Measurements from ENCODE around the gene KIF3C.
A peak's percentile ranks its signal among the peaks of the same experiment; 100 is the strongest.
"Not testable (repeated sequence)": the region's sequence is repeated elsewhere in the genome, so short reads cannot be mapped to it uniquely, and the experiment has no call there.

Gene KIF3C

DNA sequence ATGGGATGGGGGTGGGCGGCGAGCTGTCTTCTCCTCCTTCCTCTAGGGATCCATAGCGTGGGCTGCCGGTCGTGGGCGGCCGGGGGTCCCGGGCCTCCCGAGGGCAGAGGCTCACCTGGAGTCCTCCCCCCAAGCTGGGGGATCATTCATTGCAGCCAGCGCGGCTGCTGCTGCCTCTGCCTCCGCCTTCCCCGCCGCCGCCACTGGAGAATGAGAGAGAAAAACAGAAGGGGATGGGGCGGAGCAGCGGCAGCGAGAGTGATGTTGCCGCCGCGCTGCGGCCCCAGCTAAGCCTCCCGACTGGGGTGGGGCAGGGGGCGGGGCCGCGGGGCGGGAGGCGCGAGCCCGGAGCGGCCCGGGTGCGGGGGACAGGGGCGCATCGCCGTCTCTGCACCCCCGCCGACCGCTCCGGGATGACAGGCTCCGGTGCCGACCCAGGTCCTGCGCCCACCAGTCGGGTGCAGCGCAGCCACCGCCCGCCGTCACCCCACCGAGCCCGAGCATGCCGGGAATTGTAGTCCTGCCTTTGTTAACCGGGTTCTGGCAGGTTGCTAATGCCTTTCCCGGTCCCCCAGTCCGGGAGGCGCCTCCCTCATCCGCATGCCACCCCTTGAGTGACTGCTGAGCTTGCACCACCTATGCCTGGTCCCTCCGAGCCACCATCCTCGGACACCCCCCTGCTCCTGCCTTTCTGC lies at the start of gene KIF3C:
KIF3C (minus strand) TSS at position 225 of the 695 bp plus-strand sequence. CDS start 580 bp downstream, outside the sequence.
- peak; percentile 84 for DNase-seq

DNA sequence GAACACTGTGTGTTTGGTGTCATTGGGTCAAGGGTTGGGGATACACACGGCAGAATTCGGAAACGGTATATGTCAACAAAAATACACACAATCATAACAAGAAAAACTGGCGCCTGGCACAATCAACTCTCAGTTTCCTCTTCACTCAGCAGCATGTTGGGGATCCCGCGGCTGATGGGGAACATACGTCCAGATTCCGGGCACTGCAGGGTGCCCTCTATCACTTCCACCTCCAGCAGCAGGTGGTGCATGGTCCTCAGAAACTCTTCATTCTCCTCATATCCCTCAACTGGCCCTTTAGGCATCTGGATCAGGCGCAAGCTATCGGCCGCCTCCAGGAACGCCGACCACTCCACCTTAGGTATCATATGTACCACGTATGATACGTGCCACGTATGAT lies 45.8 kb upstream of the KIF3C start:
- not testable (repeated sequence) for DNase-seq

DNA sequence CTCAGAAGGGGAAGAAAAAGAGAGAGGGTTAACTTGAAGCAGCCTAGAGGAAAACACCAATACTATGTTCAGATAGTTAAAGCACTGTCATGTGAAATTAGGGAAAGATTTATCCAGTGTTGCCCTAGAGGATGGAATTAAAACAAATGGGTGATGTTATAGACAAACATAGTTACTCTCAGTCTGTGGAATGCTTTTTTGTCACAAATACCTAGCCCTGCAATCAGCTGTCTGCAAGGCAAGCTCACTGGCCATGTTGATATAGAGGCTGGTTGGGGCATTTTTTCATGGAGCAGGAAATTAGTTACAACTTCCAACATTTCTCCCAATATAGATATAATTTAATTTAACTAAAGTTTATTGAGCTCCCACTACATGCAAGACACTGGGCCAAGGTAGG lies 43.2 kb upstream of the KIF3C start:
- no peak for DNase-seq

DNA sequence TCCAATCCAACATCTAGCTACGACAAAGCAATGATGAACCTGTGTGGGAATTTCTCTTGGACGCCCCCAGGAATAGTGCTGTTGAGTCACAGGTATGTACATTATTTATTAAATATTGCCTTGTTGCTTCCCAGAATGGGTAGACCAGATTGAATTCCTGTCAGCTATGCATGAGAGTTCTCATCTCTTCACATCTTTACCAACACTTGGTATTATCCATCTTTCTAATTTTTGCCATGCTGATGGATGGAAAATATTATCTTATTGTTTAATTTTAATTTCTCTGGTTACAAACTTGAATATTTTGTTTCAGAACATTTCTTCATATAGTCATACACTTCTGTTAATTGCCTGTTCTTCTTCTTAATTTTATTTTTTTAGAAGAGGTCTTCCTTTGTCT lies 42.0 kb upstream of the KIF3C start:
- DNase-seq, result no peak

DNA sequence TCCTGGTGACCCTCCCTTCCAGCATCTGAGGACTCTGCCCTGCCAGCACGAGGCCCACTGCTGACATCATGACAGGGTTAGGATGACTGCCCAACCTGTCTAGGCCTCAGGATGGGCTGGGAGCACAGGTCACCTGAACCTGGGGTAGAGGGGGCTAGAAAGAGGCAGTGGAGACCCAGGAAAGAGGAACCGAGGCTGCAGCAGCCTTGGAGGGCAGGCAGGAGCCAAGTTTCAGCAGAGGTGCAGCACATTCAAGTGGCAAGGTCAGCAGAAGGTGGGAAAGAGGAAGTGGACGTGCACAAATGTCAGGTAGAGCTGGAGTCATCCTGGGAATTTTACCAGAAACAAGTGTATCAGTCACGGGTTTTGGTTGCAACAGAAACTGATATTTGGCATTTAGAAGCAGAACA lies 37.9 kb upstream of the KIF3C start:
- no peak for DNase-seq

DNA sequence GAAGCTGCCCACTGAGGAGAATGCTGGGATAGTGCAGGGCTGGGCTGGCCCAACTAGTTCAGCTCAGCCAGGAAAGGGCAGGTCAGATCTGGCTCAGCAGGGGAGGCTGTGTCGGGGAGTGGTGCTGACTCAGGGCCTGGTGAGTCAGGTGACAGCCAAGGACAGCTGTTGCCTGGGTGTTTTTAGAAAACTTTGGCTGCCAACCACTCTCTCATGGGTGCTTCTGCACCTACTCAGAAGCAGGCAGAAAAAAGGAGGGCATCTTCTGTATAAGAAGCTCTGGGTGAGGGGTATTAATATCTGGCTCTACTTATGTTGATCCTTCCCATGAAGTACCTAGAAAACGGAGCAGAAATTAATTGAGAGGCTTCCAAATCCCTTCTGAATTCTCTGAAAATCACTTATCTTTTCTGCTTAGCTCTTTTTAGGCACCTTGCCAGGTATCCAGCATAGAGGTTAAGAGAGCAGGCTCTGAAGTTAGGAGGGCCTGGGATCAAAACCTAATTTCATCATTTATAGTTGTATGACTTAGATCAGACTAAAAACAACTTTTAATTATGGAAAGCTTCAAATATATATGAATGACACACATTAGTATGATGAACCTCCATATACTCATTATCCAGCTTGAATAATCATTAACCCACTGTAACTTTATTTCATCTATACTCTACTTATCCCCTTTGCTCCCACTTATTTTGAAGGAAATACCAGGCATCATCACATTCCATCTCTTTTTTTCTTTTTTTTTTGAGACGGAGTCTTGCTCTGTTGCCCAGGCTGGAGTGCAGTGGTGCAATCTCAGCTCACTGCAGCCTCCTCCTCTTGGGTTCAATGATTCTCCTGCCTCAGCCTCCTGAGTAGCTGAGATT lies 36.1 kb upstream of the KIF3C start:
- peak; percentile 21 for DNase-seq

DNA sequence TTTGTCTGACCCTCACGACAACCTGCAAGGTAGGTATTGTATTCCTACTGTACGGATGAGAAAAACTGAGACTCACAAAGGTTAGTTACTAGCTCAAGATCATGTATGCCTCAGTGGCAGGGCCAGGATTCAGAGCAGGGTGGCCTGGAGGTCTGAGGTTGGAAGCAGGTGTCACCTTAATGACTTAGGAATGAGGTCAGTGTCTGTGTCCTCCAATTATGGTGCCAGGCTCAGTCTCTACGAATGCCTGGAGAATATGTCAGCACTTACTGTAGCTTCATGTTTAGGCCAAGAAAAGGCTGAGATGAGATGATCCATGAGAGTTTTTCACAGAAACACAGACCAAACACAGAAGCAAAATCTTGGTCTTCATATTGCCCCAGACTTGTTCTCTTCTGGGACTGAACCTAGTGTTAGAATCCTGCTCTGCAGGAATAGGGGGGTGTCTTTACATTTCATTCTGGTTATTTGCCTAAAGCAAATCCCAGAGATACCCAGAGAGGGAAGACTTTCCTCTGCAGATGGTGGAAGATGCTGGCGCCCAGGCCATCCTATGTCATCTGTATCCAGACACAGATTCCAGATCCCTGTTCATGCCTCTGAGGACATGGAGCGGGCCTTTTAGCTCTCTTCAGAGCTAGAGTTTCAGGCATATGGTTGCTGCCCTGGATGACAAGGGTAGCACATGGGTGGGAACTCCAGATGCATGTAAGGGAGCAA lies 35.3 kb upstream of the KIF3C start:
- DNase-seq, result no peak

DNA sequence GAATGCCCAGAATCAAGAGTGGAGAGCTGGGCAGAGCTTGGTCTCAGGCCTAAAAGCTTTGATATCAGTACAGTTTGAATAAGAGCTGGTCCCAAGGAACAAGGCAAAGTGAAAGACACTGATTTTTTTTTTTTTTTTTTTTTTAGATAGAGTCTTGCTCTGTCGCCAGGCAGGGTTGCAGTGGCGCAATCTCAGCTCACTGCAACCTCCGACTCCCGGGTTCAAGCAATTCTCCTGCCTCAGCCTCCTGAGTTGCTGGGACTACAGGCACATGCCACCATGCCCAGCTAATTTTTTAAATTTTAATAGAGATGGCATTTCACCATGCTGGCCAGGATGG lies 34.4 kb upstream of the KIF3C start:
- DNase-seq, result not testable (repeated sequence)

DNA sequence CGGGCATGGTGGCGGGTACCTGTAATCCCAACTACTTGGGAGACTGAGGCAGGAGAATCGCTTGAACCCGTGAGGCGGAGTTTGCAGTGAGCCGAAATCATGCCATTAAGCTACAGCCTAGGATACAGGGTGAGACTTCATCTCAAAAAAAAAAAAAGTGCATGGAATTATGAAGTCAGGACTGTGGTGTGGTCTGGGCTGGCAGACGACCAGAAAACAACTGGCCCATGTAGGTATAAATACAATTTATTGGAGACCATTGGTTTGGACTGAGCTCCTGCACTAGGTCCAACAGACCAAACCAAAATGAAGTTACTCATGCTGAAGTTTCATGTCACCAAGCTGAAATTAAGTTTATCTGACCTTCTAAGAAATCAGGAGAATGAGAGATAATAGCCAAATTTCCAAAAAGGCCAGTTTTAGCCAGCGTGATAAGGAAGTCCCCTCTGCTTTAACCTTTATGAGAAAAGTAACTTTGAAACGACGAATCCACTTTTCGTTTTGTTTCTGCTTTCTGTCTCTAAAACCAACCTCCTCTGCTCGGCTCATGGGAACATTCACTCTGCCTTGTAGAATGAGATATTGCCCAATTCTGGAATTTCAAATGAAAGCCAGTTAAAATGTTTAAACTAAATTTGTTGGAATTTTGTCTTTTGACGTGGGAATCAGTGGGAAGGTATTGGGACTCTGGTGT lies 33.9 kb upstream of the KIF3C start:
- no peak for DNase-seq

DNA sequence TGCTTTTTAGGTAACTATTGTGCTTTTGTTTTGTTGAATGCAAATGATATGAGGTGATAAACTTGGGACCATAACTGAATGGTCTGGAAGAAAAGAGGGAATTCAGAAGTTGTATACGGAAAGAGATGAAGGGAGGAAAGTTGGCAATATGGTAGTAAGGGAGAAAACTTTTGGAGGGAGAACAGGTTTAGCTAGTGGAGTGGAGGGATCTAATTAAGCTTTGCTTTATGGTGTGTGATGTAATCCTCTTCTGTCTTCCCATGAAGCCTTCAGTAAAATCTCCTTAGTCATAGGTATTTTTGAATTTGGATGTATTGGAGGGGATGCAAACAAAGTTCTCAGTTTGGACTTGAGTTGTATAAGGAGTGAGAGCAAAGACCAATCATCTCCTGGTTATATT lies 31.4 kb upstream of the KIF3C start:
- no peak for DNase-seq

DNA sequence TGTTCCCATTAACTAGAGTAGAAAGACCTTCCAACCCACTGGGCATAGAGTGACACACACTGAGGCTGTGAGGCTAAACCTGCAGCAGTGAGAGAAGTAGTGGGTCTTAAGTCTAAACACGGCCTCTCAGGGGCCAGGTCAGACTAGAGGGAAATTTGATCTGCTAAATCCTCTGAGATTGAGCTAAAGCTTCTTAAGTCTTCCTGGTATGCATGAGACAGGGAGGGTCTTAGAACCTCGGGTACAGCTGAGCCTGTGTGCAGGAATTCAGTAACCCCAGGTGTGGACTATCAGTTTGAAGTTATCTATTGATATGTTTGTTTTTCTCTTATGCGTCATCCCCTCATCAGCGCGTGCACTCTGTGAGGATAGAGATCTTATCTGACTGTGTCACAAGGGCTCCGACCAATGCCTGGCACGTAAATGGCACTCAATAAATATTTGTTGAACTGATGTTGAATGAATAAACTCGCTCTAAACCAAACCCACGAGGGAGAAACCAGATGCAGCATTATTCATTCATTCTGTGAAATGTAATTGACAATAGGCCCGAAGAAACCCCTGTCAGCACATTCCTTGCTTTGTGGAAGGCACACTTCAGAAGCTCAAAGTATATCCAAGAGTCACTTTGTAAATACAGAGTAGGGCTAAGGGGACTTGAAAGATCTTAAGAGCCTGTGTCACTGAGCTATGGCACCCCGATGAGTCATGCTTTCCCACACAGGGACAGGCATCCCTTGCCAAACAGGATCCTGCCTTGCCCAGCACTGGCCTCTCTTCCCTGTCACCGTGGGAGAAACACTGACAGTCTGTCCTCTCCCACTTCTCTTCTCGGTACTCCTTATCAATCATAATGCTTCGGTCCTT lies 29.9 kb upstream of the KIF3C start:
- DNase-seq, result no peak

DNA sequence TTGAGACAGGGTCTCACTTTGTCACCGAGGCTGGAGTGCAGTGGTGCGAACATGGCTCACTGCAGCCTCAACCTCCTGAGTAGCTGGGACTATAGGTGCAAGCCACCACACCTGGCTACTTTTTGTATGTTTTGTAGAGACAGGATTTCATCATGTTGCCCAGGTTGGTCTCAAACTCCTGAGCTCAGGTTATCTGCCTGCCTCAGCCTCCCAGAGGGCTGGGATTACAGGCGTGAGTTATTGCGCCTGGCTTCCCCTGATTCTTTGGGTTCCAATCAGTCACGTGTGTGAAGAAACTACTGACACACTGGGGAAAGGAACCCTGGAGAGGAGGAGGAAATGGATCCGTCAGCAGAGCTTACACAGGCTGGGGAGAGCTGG lies 29.3 kb upstream of the KIF3C start:
- no peak for DNase-seq

DNA sequence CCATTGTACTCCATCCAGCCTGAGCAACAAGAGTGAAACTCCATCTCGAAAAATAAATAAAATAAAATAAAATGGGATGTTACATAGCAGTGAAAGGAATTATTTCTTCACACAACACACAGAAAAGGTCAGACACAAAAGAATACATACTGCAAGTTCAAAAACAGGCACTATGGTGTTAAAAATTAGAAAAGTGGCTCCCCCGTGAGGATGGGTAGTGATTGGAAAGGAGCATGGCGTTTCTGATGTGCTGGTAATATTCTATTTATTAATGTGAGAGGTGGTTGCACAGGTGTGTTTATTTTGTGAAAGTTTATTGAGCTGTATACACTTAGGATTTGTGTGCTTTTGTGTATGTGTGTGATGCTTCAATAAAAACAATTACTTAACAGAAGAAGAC lies 28.6 kb upstream of the KIF3C start:
- DNase-seq, result no peak

DNA sequence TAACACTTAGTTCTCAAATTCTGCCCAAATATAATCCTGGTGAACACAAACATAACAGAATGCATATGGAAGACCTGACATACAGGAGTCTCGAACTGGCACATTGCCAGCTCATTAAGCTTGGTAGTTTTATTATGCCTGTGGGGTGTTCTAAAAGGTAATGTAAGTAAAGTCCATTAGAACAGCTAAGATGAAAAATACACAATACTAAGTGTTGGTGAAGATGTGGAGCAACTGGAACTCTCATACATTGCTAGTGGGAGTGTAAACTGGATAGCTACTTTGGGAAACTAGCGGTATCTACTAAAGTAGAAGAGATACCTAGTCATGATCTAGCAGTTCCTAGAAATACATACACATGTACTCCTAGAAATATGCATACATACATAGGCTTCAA lies 27.3 kb upstream of the KIF3C start:
- DNase-seq, result no peak

DNA sequence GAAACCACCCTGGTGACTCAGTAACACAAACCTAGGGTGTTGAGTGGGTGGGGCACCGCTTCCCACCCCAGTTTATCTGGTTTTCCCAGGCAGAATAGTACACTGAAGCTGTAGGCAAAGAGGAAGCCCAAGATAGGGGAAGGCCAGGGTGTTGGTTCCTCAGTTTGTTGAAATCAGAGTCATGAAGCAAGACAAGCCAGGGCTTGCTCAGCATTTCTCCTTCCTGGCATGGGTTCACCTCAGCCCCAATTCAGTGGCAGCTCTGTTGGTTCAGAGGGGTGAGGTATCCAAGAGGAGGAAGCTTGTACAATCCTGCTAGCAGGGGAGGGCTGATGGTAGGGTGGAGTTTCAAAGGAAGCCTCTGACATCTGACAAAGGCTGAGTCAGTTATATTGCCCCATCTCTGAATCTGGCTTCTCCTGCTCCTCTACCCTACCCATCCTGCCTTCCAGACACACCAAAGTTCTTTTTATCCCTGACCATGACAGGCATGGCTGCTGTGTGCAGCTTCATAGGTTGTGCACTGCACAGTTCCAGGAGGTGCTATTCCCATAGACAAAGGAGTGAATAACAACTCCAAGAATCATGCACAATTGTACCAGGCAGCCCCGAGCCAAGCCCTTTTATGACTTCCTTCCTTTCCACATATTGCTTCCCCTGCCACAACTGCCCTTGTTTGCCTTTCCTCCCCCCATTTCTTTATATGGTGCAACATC lies 26.7 kb upstream of the KIF3C start:
- no peak for DNase-seq

DNA sequence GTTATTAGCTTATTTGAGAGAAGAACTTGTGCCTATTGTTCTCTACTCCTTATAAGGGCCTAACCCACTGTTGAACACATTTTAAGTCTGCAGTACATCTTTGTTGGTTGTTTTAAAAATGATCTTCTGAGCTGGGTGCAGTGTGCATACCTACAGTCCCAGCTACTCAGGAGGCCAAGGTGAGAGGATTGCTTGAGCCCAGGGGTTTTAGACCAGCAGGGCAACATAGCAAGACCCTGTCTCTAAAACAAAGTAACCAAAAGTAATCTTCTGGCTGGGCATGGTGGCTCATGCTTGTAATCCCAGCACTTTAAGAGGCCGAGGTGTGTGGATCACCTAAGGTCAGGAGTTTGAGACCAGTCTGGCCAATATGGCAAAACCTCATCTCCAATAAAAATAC lies 25.8 kb upstream of the KIF3C start:
- DNase-seq, result no peak

DNA sequence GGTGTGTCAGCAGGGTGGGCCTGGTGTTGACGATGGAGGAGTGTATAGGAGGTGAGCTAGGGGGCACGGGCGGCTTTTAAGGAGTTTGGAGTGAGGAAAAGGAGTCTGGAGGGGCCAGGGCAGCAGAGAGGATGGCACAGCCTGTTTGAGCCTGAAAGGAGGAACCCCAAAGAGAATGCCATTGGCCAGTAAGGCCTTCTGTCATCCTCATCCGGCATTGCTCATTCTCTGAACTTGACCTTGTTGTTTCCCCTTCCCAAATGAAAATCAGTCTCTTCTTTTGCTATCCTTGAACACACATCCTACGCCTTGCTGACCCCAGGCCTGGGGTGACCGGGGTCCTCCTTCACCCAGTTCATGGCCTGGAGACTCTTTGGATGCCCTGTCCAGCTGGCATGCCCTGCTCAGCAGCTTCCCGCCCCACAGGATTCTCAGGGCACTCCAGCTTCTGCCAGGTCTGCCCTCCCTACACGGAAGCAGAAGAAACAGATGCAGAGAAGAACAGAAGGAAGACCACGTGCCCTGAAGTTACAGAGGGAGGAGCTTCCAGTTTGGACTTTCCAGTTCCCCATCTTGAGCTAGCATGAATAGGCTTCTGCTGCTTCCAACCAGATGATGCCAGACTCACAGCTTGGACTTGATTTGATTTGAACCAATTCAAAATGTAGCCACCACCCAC lies 20.5 kb upstream of the KIF3C start:
- no peak for DNase-seq

DNA sequence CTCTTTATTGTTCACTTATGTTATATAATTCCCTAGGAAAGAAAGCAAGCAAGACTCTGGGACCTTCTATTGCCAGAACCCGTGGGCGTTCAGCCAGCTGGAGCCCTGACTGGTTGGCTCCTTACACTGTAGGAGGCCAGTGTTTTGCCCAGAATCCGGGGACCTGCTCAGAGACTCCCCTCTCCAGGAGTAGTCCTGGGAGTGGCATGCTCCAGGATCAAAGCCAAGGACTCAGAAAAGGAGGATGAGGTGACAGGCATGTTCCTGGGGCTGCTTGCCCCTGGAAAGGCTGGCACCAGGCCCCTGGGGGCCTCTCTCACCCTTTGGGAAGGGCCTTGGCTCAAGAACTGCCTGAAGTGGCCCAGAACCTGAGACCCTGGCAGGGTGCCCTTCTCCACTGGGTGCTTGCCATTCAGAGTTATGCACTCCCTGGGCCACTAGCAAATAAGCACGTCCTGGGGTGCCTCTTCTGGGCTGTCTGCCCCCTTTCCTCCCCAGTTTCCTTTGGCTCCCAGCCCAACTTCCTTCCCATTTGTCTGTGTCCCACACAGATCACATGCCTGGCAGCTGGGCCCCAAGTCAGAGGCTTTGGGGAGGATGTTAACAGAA lies 19.6 kb upstream of the KIF3C start:
- DNase-seq, result no peak

DNA sequence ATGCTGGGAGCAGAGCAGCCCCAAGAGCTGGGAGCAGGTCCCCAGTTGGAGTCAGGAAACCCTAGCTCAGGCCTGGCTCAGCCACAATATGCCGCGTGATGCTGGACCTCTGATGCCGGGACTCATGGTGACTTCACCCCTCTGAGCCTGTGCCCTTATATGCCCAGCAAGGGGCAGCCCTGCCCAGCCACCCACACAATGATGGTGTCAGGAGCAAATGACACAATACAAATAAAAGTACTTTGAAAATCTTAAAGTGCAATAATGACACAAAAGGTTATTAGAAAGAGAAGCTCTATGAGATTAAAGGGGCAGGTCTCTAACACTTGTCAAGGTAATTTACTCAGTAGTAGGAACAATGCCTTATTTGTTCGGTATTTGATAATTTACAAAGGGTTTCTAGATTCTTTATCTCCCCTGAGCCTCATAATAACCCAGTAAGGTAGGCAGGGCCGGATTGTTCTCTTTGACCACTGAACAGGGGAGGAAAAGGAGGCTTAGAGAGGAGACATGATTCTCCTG lies 18.3 kb upstream of the KIF3C start:
- DNase-seq, result no peak

DNA sequence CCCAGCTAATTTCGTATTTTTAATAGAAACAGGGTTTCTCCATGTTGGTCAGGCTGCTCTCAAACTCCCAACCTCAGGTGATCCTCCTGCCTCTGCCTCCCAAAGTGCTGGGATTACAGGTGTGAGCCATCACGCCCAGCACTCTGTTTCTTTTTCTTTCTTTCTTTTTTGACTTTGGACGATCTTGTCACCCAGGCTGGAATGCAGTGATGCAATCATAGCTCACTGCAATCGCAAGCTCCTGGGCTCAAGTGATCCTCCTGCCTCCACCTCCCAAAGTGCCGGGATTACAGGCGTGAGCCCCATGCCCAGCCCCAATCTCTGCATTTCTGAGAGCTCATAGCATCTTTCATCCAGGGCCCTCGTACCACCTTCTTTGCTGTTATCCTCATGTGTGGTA lies 17.1 kb upstream of the KIF3C start:
- DNase-seq, result not testable (repeated sequence)

All from CD4-positive, alpha-beta T cell treated with Interleukin-17A for 4 hours (primary cell).